BLaER1 treated with 17β-estradiol and CSF1 and Interleukin-3, amounts not matched to agents 10 nM and 100 nM (cell line): ENCODE measurements around the gene RRM2.
"Not testable (repeated sequence)": the region's sequence is repeated elsewhere in the genome, so short reads cannot be mapped to it uniquely, and the experiment has no call there.

Source experiments
- H3K27ac ChIP-seq, 11 experiments: shearing (Covaris generic); formaldehyde crosslinking; 2 replicates each; pipeline ENCODE4 v1.8.1; 2022
- H3K27me3 ChIP-seq, 11 experiments: shearing (Covaris generic); formaldehyde crosslinking; 2 replicates each; pipeline ENCODE4 v1.8.1; 2022
- H3K36me3 ChIP-seq, 11 experiments: shearing (Covaris generic); formaldehyde crosslinking; 2 replicates each; pipeline ENCODE4 v1.8.1; 2022
- H3K4me1 ChIP-seq, 10 experiments: shearing (Covaris generic); formaldehyde crosslinking; 2 replicates each; pipeline ENCODE4 v1.8.1; 2022
- H3K4me2 ChIP-seq, 11 experiments: shearing (Covaris generic); formaldehyde crosslinking; 2 replicates each; pipeline ENCODE4 v1.8.1; 2022
- H3K4me3 ChIP-seq, 10 experiments: shearing (Covaris generic); formaldehyde crosslinking; 2 replicates each; pipeline ENCODE4 v1.8.1; 2022
- H3K9ac ChIP-seq, 11 experiments: shearing (Covaris generic); formaldehyde crosslinking; 2 replicates each; pipeline ENCODE4 v1.8.1; 2022
- H3K9me3 ChIP-seq, 11 experiments: shearing (Covaris generic); formaldehyde crosslinking; replicated peaks in 1 of 11; 2 replicates each; pipeline ENCODE4 v1.8.1; 2022
- H4K20me1 ChIP-seq, 11 experiments: shearing (Covaris generic); formaldehyde crosslinking; 2 replicates each; pipeline ENCODE4 v1.8.1; 2022
- Cebpa-rat ChIP-seq, 11 experiments: shearing (Covaris generic); IDR thresholded peaks; 2 replicates each; pipeline ENCODE4 v1.8.1; 2022

Gene RRM2

GRCh38 chr2:10085668-10086059 is 36.9 kb upstream of the RRM2 start:
- H3K27me3 ChIP-seq = peaks cover 43 to 71% (median 56%) of the 10 kb centered on the region in 11 experiments
- H3K9ac ChIP-seq = no peak overlapping the region

GRCh38 chr2:10086950-10087349 is 35.6 kb upstream of the RRM2 start:
- Histone ChIP-seq H3K4me3 (no peak overlapping the region), H3K4me2 (no peak overlapping the region), H3K27ac (no peak overlapping the region), H3K36me3 (no peaks in the 10 kb centered on the region), H3K27me3 (peaks cover 43 to 71% (median 56%) of the 10 kb centered on the region in 11 experiments), H3K4me1 (peaks cover 5 to 13% (median 6%) of the 10 kb centered on the region in 10 experiments; a peak in 15 of 20 replicates), H4K20me1 (peaks cover 0 to 4% (median 0%) of the 10 kb centered on the region in 11 experiments; a peak in 1 of 22 replicates), H3K9ac (no peak overlapping the region), H3K9me3 (peaks cover 6 to 9% (median 8%) of the 10 kb centered on the region in 11 experiments; a peak in 21 of 22 replicates)
- no peak for TF ChIP-seq Cebpa-rat (IDR thresholded peaks at IDR 0.05)

More at GRCh38 chr2:10085668-10086059, 36.9 kb upstream of the RRM2 start:
- no peaks in the 10 kb centered on the region for H3K36me3 ChIP-seq
- H3K27ac ChIP-seq = no peak overlapping the region
- peaks cover 0 to 9% (median 3%) of the 10 kb centered on the region in 11 experiments; a peak in 11 of 22 replicates for H4K20me1 ChIP-seq
- H3K4me3 ChIP-seq = no peak overlapping the region
- no peaks in the 10 kb centered on the region for H3K9me3 ChIP-seq
- peaks cover 3 to 12% (median 6%) of the 10 kb centered on the region in 10 experiments; a peak in 19 of 20 replicates for H3K4me1 ChIP-seq
- H3K4me2 ChIP-seq = no peak overlapping the region
- TF ChIP-seq Cebpa-rat (IDR thresholded peaks at IDR 0.05) = no peak

- Histone ChIP-seq H3K9ac (no peak overlapping the region), H3K4me1 (peaks cover 5 to 13% (median 6%) of the 10 kb centered on the region in 10 experiments; a peak in 15 of 20 replicates), H3K27me3 (peaks cover 43 to 71% (median 56%) of the 10 kb centered on the region in 11 experiments), H3K36me3 (no peaks in the 10 kb centered on the region), H3K4me2 (no peak overlapping the region), H3K9me3 (peaks cover 10 to 13% (median 12%) of the 10 kb centered on the region in 11 experiments), H3K27ac (no peak overlapping the region), H4K20me1 (peaks cover 0 to 4% (median 0%) of the 10 kb centered on the region in 11 experiments; a peak in 1 of 22 replicates), H3K4me3 (no peak overlapping the region)
- no peak for TF ChIP-seq Cebpa-rat (IDR thresholded peaks at IDR 0.05)
These were observed 35.2 kb upstream of the RRM2 start for GRCh38 chr2:10087360-10087759.

GRCh38 chr2:10089565-10090190 is 32.9 kb upstream of the RRM2 start:
- H3K27me3 ChIP-seq = peaks cover 30 to 62% (median 40%) of the 10 kb centered on the region in 11 experiments
- H3K9ac ChIP-seq = no peak overlapping the region
- peaks cover 13 to 22% (median 19%) of the 10 kb centered on the region in 11 experiments for H3K9me3 ChIP-seq
- no peaks in the 10 kb centered on the region for H4K20me1 ChIP-seq
- no peak overlapping the region for H3K4me2 ChIP-seq
- no peak overlapping the region for H3K27ac ChIP-seq
- TF ChIP-seq Cebpa-rat (IDR thresholded peaks at IDR 0.05) = 0 out of 22 replicates have a peak, but pooled peaks of 1 of the 11 experiments have one; percentile 39
- H3K36me3 ChIP-seq = no peaks in the 10 kb centered on the region
- peaks cover 5 to 13% (median 6%) of the 10 kb centered on the region in 10 experiments; a peak in 15 of 20 replicates for H3K4me1 ChIP-seq
- H3K4me3 ChIP-seq = no peak overlapping the region

GRCh38 chr2:10091182-10091888 is 31.2 kb upstream of the RRM2 start:
- no peak overlapping the region for H3K27ac ChIP-seq

GRCh38 chr2:10091889-10092244 is 30.7 kb upstream of the RRM2 start:
- peaks cover 30 to 49% (median 40%) of the 10 kb centered on the region in 11 experiments for H3K27me3 ChIP-seq
- peak overlapping the region in 9 of 10 experiments; percentile 28 to 63 (median 46); a peak in 12 of 20 replicates for H3K4me3 ChIP-seq
- peaks cover 13 to 22% (median 19%) of the 10 kb centered on the region in 11 experiments for H3K9me3 ChIP-seq
- not testable (repeated sequence) for H4K20me1 ChIP-seq, H3K27ac ChIP-seq, H3K36me3 ChIP-seq, H3K9ac ChIP-seq
- peaks cover 5 to 15% (median 6%) of the 10 kb centered on the region in 10 experiments; a peak in 15 of 20 replicates for H3K4me1 ChIP-seq
- peak overlapping the region; percentile 63 to 80 (median 76); a peak in 17 of 22 replicates for H3K4me2 ChIP-seq

More at GRCh38 chr2:10091182-10091888, 31.2 kb upstream of the RRM2 start:
- peaks cover 5 to 13% (median 6%) of the 10 kb centered on the region in 10 experiments; a peak in 15 of 20 replicates for H3K4me1 ChIP-seq
- peaks cover 13 to 22% (median 19%) of the 10 kb centered on the region in 11 experiments for H3K9me3 ChIP-seq
- peak overlapping the region; percentile 28 to 63 (median 46); a peak in 18 of 20 replicates for H3K4me3 ChIP-seq
- H3K4me2 ChIP-seq = peak overlapping the region; percentile 63 to 80 (median 76)
- H4K20me1 ChIP-seq = no peaks in the 10 kb centered on the region
- H3K36me3 ChIP-seq = no peaks in the 10 kb centered on the region
- TF ChIP-seq Cebpa-rat (IDR thresholded peaks at IDR 0.05) = no peak
- peak overlapping the region in 2 of 11 experiments; percentile 12 to 37; a peak in 2 of 22 replicates for H3K9ac ChIP-seq
- H3K27me3 ChIP-seq = peaks cover 30 to 49% (median 40%) of the 10 kb centered on the region in 11 experiments

GRCh38 chr2:10094271-10094814 is 28.2 kb upstream of the RRM2 start:
- Histone ChIP-seq H3K27me3 (peaks cover 30 to 44% (median 37%) of the 10 kb centered on the region in 11 experiments), H4K20me1 (0 out of 22 replicates have a peak, but pooled peaks cover 0 to 13% (median 0%) of the 10 kb centered on the region in 11 experiments), H3K36me3 (no peaks in the 10 kb centered on the region), H3K27ac (no peak overlapping the region), H3K4me1 (peaks cover 5 to 19% (median 6%) of the 10 kb centered on the region in 10 experiments; a peak in 15 of 20 replicates), H3K9me3 (peaks cover 13 to 22% (median 19%) of the 10 kb centered on the region in 11 experiments), H3K4me2 (no peak overlapping the region), H3K4me3 (no peak overlapping the region), H3K9ac (no peak overlapping the region)
- no peak for TF ChIP-seq Cebpa-rat (IDR thresholded peaks at IDR 0.05)

- Histone ChIP-seq H3K9ac (no peak overlapping the region), H3K4me1 (peaks cover 5 to 15% (median 6%) of the 10 kb centered on the region in 10 experiments; a peak in 15 of 20 replicates), H3K9me3 (peaks cover 13 to 22% (median 19%) of the 10 kb centered on the region in 11 experiments), H3K4me2 (no peak overlapping the region), H3K27ac (no peak overlapping the region), H4K20me1 (0 out of 22 replicates have a peak, but pooled peaks cover 0 to 13% (median 0%) of the 10 kb centered on the region in 11 experiments), H3K4me3 (no peak overlapping the region), H3K36me3 (no peaks in the 10 kb centered on the region), H3K27me3 (peaks cover 27 to 36% (median 29%) of the 10 kb centered on the region in 11 experiments)
- no peak for TF ChIP-seq Cebpa-rat (IDR thresholded peaks at IDR 0.05)
These were observed 27.4 kb upstream of the RRM2 start for GRCh38 chr2:10095175-10095574.
